ENCODE data around the gene CSTPP1.
"Not testable (repeated sequence)": the region's sequence is repeated elsewhere in the genome, so short reads cannot be mapped to it uniquely, and the experiment has no call there.

Gene CSTPP1

DNA sequence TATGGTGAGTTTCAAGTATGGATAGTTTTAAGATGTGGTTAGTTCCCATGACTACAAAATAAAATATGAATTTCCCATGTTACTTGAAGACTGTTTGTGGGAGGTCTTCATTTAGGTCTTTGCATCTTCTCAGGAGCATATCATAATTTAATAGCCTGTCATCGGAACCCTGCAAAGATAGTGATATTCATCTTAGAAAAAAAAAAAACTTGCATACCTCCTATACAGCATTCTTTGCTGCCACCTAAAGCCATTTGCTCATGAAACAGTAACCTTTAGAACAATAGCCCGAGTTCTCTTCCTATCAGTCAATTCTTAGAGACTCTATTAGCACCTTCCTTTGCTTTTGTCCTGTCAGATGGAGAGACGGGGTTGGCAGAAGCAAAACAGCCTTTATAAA lies 164.8 kb downstream of the CSTPP1 start:
- DNase-seq (ENCODE audit: low read depth), result no peak

DNA sequence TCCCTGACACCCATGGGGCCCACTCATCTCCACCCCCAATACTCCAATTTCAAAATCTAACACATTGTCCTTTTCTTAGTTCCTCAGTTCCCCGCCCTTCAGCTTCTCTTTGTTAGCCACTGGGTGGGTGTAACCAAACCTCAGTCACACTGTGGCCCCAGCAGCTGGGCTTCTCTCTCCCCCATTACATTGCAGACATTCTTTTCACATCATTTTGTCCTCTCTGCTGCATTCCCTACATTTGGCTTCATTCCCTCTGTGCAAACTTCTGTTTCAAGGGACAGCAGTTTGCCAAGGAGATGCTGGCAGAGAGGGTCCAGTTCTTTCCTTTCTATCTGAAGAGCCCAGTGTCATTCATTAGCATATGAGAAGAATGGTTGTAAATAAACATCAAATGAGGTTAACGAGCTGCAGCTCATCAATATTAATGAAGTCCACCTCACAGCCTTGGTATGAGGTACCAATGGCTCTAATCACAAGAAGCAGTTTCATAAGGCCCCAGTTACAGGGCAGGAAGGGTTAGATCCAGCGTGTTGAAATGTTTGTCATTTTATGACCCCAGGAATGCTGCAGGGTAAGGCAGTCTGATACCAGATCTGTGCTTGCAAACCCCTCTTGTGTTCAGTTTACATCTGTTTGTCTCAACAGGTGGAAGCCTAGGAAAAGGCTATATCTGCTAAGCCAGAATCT lies 167.8 kb downstream of the CSTPP1 start:
- DNase-seq (ENCODE audit: low read depth), result no peak

DNA sequence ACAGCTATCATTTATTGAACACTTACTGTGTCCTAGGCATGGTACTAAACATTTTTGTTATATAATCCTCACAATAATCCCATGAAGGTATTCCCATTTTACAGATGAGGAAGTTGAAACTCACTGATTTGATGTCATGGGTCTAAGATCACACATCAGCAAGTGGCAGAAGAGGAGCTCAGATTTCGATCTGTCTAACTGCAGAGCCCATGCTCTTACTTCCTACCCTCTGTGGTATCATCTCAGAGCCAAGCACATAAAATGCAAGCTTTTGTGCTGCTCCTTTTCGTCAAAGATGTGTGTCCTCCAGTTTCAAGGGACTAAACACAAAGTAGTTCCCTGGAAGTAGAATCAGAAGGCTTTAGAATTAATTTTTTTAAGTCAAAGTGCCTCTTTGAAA lies 169.0 kb downstream of the CSTPP1 start:
- no peak for DNase-seq (ENCODE audit: low read depth)

DNA sequence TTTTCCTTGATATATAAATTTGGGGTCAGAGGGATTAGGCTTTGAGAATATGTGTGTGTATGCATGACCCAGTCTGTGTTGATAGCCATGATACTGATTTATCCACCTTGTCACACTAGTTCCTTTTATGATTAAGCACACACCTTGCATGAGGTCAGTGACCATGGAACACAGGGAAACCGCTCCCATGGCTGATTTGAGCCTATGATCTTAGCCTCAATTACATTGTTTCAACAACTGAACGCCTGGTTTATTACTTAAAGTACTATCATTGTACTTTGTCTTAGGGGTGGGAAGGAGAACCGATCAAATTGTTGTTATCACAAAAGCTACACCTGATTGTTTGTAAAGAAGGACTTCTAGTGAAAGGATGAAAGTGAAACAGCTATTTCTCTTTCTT lies 169.4 kb downstream of the CSTPP1 start:
- no peak for DNase-seq (ENCODE audit: low read depth)

DNA sequence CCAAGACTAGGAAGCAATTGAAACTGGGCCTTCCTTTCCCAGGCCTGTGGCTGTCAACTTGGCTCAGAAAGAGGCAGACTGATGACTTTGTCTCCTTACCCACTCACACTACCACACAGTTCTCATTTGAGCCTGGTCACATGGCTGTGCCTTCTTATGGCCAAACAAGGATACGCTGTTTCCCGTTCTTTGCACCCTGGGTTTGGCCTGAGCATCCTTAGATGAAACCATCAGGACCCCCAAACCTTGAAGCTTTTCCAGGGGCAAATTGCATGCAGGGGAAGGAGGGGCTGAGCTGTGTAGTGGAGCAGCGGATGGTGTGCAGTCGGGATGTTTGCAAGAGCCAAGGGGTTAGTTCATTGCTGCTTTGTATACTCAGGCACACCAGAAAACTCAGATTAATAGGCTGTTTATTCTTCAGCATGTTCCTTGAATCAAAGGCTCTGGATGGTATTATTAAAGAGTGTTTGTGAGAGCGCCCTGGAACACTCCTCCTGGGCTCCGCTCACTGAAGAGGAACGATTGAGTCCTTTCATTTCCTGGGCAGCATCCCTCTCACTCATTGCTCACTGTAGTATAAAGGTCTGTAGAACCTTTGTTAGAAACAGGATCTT lies 170.3 kb downstream of the CSTPP1 start:
- no peak for DNase-seq (ENCODE audit: low read depth)

DNA sequence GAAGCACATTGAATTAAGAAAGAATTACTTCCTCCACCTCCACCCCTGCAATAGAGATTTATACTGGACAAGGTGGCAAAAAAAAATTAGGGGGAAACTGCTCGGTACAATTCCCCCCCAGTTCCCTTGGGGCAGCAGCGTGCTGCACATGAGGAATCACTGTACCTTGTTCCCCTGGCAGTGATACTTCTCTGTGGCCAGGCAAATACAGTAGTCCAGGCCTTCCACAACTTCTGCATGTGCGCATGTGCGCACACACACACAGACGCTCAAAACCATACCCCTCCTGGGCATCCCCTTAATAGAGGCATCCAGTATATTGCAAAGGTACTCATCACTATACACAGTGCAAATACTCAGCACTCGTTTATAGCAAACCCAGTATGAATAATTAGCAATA lies 171.2 kb downstream of the CSTPP1 start:
- no peak for DNase-seq (ENCODE audit: low read depth)

DNA sequence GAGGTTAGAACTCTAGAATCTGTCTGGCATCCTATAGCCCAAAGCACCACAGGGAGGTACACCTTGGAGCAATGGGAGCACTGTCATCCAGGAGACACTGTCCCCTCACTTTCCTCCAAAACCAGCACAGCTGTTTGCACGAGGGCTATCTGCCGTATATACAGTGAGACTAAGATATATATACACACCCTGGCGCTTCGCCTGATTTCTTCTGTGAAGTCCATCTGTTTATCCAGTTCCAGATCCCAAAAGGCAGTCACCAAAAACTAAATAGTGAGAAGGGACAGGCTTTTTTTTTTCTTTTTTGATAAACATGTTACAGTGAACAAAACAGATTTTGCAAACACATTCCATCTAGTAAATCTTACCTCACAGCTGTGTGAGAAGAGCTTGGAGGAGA lies 171.7 kb downstream of the CSTPP1 start:
- no peak for DNase-seq (ENCODE audit: low read depth)

DNA sequence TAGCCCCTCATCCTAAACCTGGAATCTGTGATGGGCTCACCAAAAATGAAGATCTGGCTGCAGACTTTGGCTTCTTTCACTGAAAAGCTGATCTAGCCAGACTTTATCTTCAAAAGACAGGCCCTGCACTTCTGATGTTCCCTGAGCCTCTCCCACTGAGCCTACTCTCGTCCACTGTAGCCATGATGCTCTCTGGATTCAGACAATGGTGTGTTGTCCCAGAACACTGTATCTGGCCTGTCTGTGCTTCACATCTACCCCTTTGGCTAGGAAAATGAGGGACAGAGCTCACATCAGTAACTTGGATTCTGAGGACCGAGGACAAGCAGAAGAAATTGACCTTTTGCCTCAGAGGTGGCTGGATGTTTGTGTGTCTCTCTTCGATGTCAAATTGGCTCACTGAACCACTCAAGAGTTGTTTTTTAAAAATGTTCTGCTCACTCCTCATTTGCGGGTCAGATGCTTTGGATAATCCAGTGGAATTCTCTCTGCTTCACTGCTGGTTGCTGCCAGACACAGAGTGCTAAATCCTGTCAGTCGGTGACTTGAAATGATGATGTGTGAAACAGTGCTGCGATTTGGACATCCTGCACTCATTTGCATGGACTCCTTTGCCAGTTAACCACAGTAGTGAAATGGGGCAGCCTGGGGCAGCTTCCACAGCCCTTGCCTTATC lies 172.6 kb downstream of the CSTPP1 start:
- no peak for DNase-seq (ENCODE audit: low read depth)

DNA sequence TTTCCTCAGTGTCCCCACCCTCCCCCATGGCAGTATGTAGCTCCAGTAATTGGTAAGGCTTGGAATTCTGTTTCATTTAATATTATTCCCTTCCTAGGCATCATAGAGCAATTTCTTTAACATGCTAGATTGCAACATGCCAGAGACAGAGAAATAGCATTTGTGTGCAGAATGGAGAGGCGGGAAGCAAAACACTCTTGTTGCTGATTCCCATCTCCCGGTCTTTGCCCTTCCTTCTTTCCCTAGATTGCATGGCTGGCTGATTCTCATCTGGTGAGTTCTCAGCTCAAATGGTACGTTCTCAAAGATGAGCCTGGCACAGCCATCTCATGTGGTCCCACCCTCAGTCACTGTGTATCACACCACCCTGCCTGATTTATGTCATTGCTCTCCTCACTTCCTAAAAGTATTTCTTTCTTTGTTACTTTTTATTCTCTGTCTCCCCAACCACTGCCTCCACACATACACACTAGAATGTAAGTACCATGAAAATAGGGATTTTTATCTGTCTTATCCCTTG lies 173.2 kb downstream of the CSTPP1 start:
- no peak for DNase-seq (ENCODE audit: low read depth)

DNA sequence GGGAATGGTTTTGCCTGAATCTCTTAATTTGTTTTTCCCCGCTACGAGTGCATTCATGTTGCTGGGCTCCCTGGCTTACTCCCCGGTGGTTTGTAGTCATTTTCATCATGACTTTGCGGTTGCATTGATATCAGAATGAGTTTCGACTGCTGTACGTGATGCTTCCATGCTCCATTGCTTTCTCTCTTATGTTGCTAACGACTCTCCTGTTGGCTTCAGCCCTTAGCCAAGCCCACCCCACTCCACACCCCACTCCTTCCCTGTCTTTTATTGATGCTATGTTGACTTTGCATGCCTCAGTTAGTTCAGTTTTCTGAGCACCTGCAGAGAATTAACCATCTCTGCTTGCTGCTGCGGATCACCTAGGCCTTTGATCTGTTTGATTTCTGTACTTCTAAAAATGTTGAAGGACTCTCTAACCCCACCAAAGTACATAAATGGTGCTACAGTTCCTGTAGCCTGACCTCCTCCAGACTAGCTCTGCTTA lies 174.8 kb downstream of the CSTPP1 start:
- no peak for DNase-seq (ENCODE audit: low read depth)

DNA sequence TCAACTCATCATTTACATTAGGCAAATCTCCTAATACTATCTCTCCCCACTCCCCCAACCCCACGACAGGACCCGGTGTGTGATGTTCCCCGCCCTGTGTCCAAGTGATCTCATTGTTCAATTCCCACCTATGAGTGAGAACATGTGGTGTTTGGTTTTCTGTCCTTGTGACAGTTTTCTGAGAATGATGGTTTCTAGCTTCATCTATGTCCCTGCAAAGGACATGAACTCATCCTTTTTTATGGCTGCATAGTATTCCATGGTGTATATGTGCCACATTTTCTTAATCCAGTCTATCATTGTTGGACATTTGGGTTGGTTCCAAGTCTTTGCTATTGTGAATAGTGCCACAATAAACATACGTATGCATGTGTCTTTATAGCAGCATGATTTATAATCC lies 176.4 kb downstream of the CSTPP1 start:
- not testable (repeated sequence) for DNase-seq (ENCODE audit: low read depth)

DNA sequence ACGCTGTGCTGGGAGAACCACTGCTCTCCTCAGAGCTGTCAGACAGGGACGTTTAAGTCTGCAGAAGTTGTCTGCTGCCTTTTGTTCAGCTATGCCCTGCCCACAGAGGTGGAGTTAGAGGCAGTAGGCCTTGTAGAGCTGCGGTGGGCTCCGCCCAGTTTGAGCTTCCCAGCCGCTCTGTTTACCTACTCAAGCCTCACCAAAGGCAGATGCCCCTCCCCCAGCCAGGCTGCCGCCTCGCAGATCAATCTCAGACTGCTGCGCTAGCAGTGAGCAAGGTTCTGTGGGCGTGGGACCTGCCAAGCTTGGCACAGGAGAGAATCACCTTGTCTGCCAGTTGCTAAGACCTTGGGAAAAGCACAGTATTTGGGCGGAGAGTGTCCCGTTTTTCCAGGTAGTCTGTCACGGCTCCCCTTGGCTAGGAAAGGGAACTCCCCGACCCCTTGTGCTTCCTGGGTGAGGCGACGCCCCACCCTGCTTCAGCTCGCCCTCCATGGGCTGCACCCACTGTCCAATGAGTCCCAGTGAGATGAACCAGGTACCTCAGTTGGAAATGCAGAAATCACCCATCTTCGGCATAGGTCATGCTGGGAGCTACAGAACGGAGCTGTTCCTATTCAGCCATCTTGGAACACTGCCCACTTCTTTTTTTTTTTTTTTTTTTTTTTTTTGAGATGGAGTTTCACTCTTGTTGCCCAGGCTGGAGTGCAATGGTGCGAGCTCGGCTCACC lies 182.6 kb downstream of the CSTPP1 start:
- DNase-seq (ENCODE audit: low read depth), result not testable (repeated sequence)

DNA sequence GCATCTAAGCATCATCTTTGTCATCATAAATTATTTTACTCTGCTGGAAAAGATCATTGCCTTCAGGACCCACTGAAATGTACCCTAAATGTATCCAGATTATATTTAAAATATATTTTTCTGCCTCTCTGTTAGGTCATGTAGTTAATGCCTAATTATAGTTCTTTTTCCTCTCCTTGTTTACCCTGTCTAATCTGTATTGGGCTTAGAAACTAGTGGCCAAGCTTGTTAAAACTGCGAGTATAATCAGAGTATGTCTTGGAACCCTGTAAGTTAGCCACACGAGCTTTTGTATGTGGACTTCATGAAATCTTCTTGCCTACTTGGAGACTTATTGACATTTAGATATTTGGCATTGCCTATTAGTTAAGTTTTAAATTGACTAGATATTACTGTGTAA lies 184.5 kb downstream of the CSTPP1 start:
- no peak for DNase-seq (ENCODE audit: low read depth)

DNA sequence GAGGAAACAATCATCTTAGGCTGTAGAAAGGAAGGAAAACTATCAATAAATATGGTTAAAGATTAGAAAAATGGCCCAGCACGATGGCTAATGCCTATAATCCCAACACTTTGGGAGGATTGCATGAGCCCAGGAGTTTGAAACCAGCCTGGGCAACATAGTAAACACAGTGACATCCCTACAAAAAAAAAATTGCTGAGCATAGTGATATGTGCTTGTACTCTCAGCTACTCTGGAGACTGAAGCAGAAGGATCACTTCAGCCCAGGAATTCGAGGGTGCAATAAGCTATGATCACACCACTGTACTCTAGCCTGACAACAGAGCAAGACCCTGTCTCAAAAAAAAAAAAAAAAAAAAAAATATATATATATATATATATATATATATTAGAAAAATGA lies 185.2 kb downstream of the CSTPP1 start:
- DNase-seq (ENCODE audit: low read depth), result no peak

DNA sequence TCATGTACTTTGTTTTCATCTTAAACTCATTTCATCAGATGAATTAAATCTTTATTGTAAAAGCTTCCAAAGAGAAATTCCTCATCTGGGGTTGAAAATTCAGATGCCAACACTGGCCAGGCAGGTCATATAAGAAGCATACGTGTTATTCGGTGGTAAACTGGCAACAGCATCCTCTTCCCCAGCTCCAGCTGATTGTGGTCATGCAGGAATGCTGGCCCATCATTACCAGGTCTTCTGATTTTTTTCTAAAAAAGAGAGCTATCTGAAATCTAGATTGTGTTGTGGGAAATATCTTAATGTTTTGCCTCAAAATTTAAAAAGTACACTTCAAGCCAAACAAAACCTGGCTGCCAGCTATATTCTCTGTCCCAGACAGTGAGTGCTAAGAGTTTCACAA lies 186.5 kb downstream of the CSTPP1 start:
- no peak for DNase-seq (ENCODE audit: low read depth)

DNA sequence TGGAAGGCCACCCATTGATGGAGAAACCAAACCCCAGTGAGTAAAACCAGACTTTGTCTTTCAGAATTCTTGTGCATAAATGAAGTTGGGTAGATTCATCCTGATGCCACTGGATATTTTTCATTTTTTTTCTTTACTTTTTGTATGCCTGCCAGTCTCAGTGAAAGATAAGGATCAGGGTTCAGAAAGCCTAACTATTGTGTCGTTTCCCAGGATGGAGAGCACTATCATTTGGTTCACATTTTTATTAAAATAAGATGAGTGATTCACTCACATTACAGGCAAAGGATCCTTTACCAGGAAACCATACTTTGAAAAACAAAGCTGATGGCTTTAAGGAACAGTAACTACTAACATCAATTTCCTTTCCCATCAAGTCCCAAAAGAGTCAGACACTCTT lies 188.1 kb downstream of the CSTPP1 start:
- no peak for DNase-seq (ENCODE audit: low read depth)

DNA sequence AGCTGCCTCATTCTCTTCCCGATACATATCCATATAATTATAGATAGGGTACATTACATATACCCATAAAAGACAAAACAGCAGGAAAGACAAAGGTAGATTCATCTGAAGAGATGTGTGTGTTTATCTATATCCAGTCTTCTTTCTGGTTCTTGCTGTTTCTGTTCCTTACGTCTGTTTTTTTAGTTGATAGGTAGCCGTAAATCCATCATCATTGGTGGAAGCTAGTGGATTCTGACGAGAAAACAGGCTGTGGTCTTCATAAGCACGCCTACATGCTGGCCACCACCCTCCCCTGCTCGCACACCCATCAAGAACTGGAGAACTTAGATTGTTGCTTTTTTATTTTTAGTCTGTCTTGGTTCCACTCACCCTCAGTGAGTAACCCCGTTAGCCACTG lies 188.5 kb downstream of the CSTPP1 start:
- no peak for DNase-seq (ENCODE audit: low read depth)

DNA sequence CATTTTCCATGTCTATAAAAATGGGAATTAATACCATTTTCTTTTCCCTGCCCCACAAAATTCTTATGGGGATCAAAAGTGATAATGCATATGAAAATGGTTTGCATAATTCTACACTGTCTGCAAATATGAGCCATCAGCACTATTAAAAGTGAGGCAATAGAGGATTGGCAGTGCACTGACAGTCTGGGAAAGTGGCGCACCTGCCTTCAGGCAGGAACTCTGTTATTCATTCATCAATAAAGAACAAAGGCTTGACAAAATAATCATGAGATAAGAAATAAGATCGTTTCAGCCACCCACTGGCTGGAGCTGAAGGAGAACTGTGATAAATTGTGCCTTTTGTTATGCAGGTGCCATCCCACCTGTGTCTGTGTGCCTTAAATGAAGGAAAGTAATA lies 190.7 kb downstream of the CSTPP1 start:
- no peak for DNase-seq (ENCODE audit: low read depth)

DNA sequence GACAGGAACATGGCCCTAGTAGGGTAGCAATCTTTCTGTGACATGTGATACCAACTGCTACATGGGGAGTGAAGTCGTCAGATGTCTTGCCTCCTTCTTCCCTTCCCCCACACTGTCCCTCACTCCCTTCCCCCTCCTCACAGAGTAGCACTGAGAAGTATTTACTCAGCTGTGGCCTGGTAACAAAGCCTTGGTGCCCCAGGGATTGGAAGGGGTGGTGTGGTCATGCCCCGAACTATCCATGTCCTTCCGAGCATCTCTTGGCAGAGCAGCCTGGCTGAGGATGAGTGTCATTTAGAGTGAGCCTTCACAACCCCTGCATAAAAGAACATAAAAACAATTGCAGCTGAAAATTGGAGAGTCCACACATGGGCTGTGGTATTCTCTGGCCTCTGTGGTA lies 194.0 kb downstream of the CSTPP1 start:
- DNase-seq (ENCODE audit: low read depth), result no peak

DNA sequence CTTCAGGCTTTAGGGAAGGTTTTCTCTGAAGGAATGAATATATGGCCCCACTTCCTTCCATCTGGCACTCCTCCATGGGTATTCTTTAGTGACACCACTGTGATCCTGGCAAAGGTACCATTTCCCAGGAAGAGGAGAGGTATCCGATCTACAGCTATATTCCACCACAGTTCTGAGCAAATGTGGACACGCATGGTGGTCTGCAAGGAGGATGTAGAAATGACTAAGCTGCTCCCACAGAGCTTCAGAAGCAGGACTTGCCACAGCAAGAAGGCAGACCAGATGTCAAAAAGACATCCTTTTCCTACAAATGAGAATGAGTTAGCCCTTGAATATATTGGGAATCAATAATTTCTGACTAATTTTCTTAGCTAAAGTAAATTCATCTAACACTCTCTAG lies 194.6 kb downstream of the CSTPP1 start:
- DNase-seq (ENCODE audit: low read depth), result no peak

DNA sequence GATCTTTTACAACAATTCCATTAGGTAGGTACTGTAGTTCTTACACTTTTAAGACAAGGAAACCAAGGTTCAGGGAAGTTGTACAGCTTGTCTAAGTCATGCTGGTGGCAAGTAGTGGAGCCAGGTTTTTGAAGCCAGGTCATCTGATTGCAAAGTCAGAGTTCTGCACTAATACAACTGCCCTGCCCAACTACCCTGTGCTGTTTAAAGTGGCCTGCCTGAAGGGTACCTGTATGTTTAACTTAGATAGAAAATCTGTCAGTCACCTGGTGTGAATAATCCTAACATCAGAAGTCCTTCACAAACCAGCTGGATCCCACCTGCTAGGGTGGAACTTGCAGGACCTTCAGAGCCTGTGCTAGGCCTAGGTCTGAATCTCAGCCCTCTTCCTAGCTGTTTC lies 195.9 kb downstream of the CSTPP1 start:
- no peak for DNase-seq (ENCODE audit: low read depth)

DNA sequence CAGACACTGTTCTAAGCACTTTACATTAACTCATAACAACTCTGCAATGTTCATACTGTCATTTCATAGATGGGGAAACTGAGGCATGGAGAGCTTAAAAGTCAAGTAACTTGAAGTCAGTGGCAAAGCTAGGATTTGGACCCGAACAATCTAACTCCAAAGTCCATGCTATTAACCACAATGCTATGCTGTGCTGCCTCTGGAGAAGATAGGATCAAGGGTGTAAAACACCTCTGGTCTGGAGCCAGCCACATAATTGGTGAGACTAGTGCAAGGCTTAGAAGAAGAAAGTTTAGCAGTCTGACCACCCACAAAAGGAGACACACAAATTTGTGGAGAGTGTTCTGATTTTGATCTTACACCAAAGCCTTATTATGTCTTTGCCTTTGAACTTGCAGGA lies 196.4 kb downstream of the CSTPP1 start:
- no peak for DNase-seq (ENCODE audit: low read depth)

DNA sequence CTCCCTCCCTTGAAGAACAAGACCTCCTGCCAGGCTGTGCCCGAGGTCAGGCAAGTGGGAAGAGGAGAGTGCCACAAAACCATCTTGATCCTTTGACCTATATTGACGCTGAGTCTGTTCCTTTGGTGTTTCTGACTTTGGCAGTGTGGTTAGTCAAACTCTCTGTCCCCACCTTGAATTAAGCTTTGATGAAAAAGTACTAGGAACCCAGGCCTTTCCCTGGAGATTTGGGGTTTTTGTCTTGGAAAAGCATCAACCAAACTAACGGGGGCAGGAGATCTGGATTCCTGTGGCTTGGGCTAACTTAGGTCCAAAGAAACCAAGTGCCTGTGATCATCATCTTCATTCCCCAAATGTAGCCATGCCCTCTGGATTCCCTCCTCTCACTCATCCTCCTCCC lies 199.8 kb downstream of the CSTPP1 start:
- no peak for DNase-seq (ENCODE audit: low read depth)

Data from activated gamma-delta T cell treated with anti-CD3 and anti-CD28 coated beads, Interleukin-2, amount 50 U/mL, for 16 hours (primary cell).